Activated CD8-positive, alpha-beta memory T cell treated with anti-CD3 and anti-CD28 coated beads for 4 hours (primary cell): Measurements from ENCODE around the gene MRNIP.

Experiments
- DNase-seq, 2 donors: peaks; one replicate each; pipeline ENCODE4 v3.0.0-alpha.2; 2020; ENCODE audit warnings: low read depth in 2 of 2

MRNIP gene, protein sequence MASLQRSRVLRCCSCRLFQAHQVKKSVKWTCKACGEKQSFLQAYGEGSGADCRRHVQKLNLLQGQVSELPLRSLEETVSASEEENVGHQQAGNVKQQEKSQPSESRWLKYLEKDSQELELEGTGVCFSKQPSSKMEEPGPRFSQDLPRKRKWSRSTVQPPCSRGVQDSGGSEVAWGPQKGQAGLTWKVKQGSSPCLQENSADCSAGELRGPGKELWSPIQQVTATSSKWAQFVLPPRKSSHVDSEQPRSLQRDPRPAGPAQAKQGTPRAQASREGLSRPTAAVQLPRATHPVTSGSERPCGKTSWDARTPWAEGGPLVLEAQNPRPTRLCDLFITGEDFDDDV

DNA sequence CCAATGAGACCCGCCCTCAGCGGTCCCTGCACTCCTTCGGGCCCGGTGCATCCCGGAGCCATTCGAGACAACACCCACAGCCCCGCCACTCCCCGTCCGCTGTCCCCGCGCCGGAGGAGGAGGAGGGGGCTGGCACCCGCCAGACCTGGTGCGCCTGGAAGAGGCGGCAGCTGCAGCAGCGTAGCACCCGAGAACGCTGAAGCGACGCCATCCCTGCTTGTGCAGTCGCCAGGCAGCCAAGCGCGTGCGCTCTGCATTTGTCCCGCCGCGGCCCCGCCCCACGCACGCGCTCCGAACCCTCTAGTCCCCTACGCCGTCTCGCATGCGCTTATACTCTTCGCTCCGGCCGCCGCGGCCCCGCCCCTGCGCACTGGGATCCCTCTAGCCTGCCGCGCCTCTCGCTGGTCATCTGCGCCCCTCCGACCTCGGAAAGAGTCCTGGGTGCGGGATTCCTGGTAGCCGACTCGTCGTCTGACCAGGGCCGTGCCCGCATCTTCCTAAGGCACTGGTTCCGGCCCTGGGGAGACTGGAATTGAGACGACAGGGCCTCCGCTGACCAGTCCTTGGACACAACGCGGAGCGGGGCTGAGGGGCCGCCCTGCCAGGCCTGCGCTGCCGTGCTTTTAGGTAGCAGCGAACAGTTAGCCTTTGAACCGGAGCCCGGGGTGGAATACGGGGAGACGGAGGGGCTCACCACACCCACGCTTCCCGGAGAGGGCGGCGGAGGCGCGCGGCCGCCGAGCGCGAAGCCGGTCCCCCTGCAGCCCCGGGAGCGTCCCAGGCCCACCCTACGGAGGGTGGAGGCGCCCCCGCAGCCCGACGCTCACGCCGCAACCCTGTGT, at the start of gene MRNIP:
Gene MRNIP, minus strand, starts transcription at position 232 of the 842 bp plus-strand sequence. Its CDS starts 21 bp downstream, at position 211.
- DNase-seq: peak; percentile 81

DNA sequence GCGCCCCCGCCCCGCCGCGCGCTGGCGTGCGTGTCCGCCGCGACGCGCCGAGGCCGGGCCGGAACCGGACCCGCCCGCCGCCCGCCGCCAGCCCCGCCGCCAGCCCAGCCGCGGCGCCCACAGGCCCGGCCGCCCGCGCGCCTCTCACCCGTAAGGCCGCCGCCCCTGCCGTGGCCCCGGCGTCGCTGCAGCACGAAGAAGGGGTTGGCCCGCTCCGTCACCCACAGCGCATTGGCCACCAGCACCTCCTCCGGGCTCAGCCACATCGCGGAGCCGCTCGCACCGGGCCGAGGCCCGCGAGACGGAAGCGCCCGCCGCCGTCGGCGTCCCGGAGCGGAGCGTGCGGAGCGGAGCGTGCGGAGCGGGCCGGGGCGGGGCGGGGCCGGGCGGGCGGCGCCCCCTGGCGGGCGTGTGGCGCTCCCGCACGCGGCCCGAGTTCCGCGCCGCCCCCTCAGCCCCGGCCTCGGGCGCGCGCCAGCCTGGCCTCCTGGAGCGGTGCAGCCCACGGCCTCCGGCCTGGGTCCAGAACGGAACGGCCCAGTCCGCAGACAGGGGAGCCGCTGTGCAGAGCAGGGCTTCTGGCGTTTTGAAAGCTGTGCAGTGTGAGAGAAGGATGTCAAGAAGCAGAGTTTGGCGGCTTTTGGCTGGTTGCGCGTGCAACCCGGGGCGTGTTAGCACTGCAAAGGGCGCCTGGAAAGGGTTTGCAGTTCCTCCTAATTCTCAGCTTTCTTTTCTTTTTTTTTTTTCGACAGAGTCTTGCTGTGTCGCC, 49.1 kb upstream of the MRNIP start, which contains the start of gene TBC1D9B:
Gene TBC1D9B, minus strand, starts transcription at position 342 of the 769 bp plus-strand sequence. Its CDS starts 76 bp downstream, at position 266.
- peak; percentile 14 to 20 for DNase-seq

DNA sequence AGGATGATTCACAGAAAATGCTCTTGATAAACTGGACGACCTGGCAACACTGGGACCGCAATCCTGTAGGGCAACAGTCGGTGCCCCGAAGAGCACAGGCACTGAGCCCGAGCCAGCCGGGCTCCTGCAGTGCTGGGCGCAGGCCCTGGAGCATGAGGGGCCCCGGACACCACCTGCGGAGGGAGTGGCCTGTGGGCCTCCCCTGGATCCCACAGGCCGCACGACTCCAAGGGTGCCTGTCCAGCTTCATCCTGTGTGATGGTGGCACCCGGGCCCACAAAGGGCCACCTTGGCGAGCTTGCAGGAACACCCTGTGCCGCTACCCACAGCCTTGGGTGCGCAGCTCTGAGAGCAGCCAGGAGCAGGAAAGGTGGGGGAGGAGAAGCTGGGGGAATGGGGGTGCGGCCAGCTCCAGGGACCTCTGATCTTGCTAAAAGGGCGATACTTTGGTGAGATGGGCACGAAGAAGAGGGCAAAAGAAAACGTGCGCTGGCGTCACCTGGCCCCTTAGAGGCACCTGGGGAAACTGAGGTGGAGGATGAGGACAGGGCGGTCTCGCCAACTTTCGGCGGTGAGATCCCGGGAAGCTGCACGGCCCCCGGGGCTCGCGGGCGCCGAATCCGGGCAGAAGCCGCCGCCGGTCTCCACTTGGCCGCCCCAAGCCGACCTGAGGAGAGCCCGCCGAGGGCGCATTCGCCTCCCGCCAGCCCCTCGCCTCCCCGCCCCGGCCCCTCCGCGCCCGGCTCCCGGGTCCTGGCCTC, 48.4 kb upstream of the MRNIP start:
- no peak for DNase-seq

DNA sequence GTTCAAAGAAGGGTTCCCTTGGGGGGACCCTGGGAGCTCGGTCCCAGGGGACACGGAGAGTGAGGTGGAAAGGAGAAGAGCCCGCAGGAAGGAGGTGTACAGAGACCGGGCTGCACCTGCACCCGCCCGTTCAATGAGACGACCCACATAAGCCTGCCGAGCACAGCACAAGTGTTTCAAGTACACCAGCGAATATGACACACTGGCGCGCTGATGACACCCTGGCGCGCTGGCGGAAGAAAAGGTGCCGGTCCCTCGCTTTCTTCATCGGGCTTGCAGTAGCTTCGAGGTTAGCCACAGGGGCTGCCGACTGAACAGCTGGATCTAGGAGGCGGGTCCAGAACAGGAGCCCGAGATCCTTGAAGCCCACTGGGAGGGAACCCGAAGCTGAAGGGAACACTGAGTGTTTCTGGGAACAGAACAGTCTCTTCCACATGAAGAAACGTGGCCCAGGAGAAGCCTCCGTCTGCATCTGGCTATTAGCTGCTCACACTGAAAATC, 47.7 kb upstream of the MRNIP start:
- DNase-seq: no peak

DNA sequence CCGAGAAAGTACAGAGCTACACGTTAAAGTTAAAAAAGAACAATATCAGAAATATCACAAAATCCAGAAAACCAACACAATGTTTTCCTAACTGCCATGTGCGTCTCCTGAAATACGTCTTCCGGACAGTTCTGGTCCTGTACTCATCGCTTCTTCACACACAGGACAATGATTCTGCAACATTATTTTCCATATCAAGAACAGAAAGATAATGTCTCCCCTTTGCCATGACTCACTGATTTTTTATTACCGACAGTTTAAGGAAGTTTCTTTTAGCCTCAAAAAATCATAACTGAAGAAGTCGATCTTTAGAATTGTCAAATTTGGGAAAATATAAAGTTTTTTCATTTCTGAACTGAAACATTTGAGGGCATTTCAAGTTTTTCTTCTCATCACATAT, 46.5 kb upstream of the MRNIP start:
- DNase-seq: no peak

DNA sequence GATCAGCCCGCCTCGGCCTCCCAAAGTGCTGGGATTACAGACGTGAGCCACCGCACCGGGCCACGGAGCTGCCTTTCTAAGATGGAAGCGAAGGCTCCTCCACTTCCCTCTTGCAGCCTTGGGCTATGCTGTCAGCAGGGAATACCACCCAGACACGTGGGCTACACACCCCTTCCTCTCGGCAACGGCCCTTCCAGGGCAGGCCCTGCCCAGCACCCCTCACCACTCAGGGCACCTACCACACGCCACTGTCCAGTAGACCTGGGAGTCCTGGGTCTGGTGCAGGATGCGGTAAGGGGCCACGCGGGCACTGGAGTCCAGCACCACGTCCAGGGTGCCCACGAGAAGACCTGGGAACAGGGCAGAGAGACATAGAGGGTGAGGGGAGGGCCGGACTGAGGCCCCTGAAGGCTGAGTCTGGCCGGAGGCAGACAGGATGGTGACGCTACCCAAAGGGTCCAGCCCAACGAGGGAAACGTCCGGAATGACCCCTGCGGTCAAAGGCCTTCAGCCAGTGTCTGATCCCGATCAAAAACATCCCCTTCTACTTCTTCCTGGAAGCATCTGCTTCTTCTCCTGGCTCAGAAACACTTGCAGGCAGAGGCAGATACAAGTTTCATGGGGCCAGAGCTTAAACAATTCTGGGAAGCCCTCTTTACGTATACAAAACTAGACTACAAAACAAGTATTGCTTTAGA, 46.0 kb upstream of the MRNIP start:
- no peak for DNase-seq

DNA sequence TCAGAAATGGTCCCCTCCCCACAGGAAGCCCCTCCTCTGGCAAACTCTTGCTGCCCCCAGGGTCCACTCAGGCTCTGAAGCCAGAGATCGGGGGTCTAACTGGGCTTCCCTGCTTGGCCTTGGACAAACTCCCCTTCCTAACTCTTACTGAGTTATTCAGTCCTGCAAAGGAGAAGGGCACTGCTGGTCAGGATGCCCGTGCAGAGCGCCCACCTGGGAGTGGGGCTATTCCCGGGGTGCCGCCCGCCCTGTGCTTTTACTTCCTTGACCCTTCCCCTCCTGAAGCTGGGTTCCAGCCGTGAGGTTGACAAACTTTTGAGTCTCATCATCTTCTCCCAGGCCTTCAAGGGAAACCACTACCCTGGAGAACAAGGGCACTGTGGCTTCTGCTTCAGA, 44.1 kb upstream of the MRNIP start:
- DNase-seq: no peak

DNA sequence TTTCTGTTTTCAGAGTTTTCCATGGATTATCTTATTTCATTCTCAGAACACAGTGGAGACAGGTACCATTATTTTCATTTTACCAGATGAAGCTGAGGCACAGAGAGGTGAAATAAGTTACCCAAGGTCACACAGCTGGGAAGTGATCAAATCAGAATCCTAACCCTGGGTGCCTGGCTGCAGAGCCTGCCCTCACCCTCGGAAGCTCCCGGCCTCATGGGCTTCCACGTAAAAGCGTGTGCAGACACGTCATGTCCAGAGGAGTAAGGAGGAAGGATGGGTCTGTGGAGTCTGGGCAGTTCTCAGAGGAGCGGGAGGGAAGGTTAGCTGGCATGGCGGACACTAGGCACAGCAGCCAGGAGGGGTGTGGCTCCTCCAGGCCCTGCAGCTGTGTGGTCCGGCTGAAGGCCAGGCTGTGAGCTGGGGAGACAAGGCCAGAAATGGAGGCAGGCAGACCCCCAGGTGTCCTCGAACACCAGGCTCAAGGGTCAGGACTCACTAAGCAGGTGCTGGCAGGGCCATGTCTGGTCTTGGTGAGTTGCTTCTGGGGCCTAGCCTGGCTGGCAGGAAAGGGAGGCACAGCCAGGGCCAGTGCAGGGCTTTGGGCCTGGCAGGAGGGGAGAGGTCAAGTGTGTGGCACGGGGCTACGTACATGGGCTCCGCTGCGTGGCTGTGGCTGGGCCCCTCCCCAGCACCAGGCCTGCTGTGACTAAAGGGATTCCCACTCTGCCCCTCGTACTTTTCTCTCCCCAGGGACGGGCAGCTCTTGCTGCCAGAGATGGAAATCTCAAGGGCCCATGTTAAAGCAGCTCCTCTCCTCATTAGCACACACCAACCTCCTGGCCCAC, 43.5 kb upstream of the MRNIP start:
- DNase-seq: no peak

DNA sequence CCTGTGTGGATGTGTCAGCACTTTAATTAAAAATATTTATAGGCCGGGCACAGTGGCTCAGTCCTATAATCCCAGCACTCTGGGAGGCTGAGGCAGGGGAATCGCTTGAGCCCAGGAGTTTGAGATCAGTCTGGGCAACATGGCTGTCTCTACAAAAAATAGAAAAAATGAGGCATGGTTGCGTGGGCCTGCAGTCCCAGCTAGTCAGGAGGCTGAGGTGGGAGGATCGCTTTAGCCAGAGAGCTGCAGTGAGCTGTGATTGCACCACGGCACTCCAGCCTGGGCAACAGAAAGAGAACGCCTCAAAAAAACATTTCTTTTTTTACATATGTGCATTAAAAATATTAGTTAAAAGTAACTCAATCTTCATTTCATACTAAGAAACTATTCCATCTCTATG, 42.8 kb upstream of the MRNIP start:
- DNase-seq: no peak

DNA sequence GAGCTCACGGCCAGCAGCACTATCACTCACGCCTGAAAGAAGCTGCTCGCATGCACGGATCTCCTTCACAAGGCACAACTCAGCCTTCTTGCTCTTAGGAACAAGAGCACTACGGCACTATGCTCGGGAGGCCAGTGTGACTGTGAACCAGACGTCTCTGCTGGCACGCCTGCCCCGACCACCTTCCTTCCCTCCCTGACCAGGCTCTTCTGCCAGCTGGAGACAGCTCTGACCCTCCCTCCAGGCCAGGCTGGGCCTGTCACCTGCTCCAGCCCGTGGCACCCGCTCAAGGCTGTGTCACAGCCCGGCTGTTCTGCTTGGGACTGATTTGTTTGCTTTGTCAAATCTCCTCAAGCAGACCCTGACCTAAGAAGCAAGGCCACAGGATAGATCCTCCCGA, 42.1 kb upstream of the MRNIP start:
- DNase-seq: no peak

DNA sequence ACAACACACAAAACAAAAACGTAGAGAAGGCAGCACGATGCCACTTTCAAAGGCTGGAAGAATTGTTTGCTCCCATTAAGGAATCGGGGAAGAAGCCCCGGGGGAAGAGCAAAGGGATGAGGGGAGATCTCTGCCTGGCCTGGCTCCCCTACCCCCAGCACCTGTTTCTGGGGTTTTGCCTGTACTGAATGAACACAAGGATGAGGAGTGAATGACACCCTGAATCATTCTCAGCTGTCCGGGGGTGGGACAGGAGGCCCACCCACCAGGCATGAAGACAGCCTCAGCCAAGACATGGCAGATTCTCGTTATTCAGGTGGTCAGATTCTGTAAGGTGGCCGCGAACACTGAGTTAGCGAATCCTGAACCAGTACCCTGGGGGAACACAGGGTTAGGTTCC, 41.6 kb upstream of the MRNIP start:
- no peak for DNase-seq

DNA sequence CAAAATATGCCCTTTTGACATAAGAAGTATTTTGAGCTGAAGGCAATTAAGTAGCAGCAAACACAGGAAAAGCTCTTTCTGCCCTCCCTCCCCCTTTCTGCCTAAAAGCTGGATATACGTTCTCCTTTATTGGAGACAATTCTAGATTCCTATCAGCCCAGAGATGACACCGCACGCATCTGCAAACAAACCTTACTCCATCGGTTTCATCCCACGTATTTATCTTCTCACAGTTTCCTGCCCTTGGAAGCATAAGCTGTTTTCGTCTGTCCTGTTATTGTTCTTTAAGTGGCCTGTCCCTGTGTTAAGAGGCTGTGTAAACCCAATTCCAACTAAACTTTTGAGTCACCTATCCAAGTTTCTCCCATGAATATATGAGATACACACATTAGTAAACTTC, 37.2 kb upstream of the MRNIP start:
- no peak for DNase-seq

DNA sequence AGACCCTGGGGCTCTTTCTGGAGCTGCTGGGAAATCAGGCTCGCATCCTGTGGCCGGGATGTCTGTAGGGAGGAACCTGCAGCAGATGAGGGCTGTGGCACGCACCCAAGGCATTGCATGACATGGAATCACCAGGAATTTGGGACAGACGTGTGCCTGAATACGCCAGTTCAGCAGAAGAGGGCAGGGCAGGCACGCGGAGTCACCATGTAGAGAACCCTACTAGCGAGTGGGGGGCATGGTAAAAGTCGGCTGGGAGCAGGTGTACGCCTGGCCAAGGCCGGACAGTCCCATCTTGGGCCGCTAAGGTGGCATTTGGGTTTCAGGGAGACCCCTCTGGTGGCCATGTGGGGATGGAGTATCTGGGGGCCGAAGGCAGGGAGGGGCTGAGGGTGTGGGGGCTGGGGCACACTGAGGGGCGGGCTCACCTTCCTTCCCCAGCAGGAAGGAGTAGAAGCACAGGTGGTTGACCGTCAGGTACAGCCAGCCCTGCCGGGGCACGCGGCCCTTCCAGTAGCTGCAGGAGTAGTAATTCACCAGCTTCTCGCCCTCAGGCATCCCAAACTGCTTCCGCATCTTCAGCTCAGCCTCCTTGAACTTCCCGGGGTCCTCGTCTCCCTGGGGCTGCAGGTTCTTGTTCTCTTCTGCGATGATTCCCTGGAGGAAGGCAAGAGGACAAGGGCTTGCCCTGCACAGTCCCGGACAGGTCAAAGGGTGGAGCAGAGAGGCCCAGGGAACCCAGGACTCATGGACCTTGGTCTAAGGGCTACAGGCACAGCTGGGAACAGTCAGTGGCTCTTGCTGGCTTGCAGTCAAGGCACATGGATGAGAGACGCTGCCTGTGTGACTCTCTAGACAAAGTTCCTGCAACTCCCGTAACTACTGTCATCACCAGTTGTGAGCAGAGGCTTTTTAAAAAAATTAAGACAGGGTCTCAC, 35.6 kb upstream of the MRNIP start:
- DNase-seq: no peak

DNA sequence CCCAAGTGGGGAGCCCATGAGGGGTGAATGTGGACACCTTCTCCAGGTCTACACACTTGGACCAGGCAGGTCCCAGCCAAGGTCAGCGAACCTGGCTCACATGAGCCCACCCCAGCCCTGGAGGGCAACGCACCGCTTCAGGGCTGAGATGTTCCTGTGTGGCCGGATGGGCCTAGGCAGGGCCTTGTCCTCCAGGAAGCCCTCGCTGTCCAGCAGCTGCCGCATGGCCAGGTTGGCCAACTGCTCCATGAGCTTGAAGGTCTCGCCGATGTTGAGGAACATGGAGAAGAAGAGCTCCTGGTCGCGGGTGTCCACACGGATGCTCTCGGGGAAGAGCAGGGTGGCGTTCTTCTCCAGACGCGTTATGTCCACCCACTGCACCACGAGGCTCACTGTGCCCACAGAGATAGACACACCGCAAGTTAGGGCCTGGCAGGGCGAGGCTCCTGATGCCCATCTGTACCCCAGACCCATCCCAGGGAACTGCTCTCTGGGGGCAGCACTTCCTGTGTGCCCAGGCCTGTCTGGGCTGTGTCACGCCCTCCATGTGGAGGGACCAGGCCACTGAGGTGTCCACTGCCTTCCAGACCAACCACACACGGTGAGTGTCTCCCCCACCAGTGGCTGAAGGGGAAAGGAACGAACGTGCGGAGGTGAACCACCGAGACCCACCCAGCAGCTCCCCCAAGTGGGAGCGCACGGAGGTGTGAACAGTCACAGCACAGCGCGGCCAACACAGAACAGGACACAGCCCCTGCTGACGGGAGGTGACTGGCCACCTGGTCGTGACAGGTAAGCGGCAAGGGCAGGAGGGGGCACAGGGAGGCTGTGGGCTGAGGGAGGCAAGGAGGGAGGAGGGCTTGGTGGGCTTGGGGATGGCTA, 34.7 kb upstream of the MRNIP start:
- no peak for DNase-seq

DNA sequence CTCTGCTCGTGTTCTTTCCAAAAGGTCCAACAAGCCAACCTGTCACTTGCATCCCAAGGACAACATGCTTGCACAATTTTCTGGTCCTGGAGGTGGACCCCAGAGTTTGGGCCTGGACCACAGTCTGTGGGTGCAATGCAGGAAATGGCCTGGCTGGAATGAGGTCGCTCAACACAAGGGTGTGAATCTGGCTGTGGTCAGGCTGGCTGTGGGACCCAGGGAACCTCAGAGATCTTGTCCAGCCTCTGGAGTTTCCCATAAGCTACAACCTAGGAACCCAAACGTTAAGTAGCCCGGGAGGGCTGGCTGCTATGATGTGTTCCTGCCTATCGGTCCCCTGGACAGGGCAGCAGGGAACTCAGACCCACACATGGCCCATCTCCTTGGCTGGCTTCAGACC, 33.6 kb upstream of the MRNIP start:
- DNase-seq: no peak

DNA sequence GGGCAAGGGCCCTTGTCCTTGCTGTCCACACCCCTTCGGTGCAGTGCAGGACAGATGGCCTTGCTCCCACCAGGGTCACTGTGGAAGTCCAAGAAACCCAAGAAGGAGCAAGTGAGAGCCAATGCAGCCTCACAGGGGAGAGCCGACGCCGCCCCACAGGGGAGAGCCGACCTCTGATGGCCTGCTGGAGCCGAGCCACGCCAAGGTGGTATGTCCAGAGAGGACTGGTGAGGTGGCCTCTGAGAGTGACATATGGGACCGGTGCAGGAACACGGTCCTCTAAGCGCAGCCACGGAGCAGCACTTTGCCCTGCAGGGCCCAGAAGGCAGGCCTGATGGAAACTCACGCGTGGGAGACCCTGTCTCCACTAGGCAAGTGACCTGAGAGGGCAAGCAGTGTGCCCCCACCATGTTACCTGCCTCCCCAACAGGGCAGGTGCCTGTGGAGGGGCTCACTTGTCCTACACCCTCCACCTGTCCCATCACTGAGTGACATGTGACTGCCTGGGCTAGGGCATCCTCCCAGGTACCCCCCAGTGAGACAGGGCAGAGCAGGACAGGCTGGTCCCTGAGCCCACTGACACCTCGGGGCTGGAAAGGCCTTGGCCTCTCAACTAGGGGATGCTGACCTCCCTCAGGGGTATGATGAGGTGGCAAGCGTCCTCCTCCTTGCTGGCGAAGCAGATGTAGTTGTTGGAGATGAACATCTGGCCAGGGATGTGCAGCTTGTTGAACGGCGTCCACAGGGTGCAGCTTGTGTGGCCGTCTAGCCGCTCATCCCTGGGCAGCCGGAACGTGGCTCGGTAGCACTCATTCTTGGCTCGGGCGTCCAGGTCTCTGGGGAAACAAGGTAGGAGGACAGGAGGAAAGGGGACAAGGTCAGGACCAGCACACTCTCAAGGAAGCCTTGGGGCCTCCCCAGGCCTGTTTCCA, 32.4 kb upstream of the MRNIP start:
- DNase-seq: no peak
